Activated CD8-positive, alpha-beta memory T cell treated with anti-CD3 and anti-CD28 coated beads for 24 hours (primary cell): ENCODE measurements around the gene RCSD1.

ENCODE experiments used
- DNase-seq: peaks from one replicate; pipeline ENCODE4 v3.0.0-alpha.2; 2020

RCSD1 gene

DNA sequence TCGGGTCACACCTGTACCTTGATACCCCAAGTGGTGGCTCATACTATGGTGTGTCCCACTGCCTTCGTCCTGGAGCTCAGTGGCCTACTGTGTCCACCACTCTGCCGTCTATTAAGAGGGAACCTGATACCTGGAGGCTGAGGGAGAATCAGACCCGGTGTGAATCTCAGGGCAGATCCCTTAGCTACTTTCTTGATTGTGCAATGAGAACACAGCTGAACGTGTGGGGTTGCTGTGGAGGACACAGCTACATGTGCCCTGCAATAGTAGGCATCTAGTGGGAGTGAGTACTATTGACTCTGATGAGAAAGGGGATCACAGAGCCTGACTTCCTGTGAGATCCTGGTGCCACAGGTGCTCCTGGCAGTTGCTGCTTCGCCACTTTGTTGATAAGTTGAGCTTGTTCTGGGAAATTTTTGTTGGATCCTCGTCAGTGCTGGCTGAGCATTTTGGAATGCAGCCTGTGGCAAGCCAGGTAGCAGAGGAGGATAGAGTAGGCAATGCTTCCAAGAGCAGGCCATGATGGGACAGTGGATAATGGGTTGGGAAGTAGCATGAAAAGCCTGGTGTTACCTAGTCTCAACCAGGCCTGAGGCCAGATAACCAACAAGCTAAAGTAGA is 63.5 kb downstream of the RCSD1 start:
- no peak for DNase-seq

DNA sequence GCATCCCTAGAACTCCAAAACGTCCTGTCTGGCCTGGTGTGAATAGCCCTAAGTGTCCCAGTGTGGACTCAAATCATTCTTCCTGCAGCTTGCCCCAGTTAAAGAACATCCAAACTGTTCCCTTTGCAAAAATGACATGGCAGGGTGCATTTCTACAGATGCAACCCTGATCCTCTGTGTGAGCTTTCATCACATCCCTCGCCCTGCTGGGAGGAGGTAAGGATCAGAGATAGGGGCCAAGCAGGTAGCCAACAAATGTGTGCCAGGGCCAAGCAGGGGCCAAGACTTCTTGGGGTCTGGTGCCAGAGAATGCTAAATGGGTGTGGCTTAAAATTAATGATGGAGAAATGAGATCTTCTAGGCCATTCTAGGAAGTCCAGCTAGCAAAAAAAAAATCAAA is 64.7 kb downstream of the RCSD1 start:
- DNase-seq, result no peak

DNA sequence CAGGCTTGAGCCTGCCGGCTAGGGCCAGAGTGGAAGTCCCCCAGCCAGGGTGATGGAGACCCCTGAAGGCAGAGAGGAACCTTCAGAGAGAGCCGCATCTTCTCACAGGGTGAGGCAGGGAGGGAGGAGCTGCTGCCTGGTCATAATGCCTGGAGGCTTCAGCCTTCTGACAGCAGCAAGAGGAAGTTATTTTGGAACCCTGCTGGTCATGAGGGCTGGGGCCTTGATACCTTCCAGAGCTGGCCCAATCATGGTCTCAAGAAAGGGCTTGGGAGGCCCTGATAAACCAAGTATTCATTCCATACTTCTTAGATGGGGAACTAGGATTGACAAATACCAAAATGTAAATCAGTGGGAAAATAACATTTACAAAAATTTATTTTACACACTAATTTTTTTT is 65.1 kb downstream of the RCSD1 start:
- DNase-seq, result no peak

DNA sequence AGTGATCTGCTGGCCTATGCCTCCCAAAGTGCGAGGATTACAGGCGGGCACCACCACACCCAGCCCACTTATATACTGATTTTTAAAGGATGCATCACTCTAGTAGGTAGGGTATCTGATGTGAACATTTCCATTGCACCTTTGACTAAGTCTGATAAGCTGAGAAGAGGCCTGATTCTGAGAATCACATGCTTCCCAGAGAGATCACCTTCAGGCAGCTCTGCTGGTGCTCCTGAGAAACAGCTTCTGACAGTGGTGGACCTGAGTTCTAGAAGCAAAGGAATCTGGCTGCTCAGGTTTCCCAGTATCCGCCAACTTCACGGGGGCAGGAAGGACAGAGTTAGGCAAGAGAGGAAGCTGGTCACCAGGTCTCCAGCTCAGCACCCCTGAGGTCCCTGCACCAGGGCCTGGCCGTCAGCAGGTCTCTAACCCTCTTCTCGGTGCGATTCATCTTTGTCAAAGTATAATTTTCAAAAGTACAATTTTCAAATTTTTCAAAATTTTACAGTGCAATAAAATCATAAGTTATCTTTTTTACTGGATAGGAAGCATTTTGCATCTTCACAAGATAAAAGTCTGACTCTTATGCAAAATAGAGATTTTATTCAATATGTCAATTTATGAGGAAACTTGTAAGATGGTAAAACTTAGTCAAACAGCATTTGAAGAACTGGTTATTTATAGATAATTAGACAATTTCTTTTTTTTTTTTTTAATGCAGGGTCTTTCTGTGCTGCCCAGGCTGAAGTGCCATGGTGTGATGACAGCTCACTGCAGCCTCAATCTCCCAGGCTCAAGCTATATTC is 65.9 kb downstream of the RCSD1 start:
- no peak for DNase-seq

DNA sequence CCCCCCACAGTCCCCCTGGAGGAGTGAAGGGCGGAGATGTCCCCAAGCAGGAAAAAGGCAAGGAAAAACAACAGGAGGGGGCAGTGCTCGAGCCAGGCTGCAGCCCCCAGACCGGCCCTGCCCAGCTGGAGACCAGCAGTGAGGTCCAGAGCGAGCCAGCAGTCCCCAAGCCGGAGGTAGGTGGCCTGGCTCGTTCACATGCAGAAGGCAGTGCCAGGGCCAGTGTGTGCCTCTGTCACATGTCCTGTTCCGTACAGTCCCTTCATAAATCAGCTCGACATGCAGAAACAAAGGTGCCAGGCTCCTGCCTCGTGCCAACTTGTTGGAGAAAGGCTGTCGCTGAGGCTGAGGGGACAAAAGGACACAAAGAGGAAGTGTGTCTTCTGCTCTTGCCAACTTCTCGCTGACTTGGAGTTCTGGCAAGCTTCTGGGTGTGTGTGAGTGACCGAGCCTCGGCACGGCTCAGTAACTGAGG is 67.7 kb downstream of the RCSD1 start:
- no peak for DNase-seq

DNA sequence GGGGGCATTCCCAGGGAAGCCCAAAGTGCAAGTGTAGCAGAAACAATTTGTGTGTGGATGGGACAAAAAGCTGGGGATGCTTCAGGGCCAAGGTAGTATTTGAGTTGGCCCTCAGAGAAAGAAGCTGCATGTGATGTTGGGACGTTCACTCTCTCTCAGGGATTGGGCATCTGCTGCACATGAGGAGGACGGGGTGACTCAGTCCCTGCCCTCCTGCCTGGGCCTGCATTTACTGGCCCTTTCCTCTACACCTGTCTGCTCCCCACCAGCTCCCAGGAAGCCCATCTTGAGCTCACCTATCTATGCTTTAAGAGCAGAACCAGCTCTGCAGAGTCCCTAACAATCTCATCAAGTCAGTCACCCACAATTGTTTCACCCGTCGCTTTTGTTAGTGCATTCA is 68.3 kb downstream of the RCSD1 start:
- no peak for DNase-seq

DNA sequence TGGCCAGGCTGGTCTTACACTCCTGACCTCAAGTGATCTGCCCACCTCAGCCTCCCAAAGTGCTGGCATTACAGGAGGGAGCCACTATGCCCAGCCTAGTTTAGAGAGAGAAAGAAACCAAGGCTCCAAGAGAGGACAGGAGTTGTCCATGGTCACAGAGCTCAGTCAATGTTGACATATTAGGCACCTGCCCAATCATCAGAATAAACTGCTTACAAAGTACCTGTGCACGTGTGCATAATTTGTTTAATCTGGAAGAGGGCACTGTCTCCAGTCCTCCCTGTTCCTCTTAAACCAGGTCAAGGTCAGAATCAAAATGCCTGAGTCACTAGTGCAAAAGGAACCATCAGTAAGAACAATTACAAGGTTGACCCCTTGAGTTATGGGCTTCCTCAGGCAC is 71.5 kb downstream of the RCSD1 start:
- DNase-seq, result no peak

DNA sequence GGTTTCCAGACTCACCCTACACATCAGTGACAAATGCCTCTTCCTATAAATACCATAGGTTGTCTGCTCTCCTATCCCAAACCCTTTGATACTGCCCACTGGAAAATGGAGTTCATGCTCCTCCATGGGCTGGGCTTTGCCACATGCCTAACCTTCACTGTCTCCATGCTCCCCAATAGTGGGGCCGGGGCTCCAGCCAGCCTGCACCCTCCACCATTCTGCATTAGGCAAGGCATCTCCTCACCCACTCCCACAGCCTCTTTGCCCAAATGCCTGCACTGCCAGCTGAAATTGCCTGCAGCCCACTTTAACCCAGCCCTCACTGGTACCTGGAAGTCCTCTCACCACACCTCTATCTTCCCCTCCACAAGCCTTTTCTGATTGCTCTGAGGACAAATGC is 73.5 kb downstream of the RCSD1 start:
- no peak for DNase-seq

DNA sequence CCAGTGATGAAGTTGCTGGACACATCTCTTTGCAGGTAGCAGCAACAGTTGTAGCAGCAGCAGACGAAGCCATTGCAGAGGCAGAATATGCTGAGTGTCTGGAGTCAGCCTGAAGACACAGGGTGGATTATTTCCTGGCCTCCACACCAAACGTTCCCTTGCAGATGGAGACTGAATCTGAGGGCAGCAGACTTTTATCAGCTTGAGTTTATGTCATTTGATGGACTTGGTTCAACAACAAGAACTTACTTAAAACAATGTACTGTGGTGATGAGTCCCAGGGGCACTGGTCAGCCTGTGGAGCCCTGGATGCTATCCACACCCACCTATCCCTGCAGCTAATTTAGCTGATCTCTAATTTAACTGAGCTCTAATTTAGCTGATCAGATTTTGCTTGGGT is 74.7 kb downstream of the RCSD1 start:
- DNase-seq, result no peak

DNA sequence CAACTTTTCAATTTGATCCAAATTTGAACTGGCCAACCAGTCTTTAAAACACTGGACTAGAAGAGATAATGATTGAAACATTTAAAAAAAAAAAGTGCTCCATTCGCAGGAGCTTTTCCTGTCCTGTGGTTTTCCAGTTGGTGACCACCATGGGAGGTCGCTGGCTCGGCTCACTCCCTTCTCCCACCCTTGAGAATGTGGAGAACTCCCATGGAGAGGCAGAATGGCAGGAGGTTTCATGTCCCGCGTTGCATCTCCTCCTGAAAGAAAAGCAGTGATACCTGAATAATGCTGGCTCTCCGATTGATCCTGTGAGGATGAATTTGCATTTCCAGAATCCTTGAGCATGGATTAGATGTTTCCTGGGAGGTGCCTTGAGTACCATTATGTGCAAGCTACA is 75.2 kb downstream of the RCSD1 start:
- no peak for DNase-seq

DNA sequence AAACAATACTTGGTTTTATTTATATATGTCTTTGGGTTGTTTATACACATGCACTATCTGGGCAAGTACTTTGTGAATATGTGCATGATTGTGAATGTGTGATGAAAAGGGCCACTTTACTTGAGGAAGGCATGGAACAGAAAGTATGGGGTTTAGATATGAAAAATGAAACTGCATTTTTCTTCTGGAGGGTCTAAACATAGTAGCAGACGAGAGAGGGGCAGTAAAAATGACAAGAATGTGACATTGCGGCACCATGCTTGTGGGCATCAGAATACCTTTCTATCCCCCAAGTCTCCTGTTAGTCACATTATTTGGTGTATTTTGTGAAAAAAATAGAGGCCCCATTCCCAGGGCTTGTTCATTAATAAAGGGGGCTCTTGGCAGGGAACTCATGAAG is 76.3 kb downstream of the RCSD1 start:
- DNase-seq, result no peak

DNA sequence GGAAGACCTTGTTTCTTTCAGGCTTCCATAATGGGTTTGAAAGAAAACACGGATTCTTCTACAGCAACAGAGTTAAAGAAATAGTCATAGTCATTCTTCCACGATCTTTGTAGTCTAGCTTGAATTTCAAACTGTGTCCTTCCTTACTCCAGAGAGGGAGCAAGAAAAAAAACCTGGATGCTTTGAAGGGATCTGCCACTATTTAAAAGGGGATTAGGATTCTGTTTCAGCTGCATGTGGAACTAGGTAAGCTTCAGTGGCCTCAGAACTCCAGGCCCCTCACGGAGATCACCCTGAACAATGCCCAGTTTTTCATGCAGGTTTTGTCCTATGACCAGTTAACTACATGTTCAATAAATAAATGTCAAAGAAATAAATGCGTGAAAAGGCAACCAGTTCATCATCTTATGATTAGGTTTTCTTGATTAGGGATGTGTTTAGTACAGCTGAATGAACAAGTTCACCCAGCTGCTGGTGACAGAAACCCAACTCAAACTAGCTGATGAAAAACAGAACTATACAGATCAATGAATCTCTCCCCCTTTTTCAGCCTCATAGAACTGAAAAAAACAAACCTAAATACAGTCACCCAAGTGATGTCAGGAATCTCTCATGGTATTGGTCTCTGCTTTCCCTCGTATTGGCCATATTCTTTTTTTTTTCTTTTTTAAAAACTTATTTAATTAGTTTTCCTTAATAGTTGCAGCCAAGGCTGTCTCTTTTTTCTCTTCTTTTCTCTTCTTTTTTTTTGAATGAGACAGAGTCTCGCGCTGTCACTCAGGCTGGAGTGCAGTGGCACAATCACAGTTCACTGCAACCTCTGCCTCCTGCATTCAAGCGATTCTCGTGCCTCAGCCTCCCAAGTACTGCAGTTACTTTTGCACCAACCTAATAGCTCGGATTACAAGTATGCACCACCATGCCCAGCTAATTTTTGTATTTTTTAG is 77.2 kb downstream of the RCSD1 start:
- no peak for DNase-seq

DNA sequence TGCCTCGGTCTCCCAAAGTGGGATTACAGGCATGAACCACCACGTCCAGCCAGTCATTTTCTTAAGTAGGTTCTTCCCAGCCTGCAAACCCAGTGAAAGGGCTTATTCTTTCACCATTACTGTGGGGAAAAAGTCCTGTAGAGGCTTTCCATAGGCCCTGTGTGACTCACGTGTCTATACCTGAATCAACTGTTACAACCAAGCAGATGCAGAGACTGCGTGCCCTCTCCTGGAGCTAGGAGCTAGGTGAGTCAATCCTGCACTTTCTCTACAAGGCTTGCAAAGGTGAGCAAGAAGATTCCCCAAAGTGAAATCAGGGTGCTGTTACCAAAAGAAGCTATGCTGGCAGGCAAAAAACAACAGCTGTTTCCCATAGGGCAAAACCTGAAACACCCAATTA is 77.9 kb downstream of the RCSD1 start:
- DNase-seq, result no peak

DNA sequence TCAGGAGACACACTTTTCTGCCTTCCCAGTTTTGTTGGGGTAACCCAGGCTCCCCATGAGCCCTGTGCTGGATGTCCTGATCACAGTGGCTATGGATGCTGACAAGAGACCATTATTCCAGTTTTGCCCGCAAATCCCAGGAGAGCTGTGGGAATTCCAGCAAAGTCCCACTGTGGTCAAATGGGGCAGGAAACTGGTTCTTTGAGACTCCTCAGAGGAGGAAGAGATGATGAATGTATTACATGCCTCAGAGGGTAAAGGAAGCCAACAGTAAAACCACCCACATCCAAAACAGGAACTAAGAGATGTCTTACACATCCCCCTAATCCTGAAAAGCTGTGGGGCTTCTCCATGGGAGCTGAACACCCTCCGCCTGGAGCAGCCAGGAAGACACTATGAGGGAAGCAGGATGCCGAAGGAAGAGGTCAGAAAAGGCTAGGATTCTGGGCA is 78.9 kb downstream of the RCSD1 start:
- no peak for DNase-seq

DNA sequence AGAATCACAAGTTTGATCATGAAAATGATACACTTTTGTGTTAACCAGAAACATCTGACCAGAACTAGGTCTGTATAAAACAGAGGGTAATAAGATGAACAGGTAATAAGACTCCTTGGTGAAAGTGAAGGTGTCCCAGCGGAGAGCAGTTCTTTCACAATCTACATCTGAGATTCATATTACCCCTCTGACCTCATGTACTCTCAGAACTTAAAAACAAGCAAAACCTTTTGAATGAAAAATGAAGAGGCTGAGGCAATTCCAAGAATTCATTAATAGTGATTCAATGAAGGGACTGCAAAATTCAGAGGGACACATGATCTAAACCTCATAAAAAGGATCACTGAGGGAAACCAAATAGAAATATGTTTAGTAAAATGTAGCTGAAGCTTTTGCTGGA is 80.8 kb downstream of the RCSD1 start:
- no peak for DNase-seq

DNA sequence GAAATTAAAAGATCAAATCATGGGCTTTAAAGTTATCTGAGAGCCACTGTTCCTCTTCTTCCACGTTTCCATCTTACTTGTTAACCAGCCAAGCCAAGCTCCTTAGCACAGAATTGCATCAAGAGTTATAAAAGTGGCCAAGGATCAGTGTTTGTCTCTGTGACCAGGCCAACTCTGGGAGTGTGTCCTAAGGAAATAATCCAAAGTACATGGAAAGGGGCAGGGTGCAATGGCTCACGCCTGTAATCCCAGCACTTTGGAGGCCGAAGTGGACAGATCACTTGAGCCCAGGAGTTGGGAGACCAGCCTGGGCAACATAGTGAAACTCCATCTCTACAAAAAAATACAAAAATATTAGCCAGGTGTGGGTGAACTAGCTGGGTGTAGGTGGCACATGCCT is 81.8 kb downstream of the RCSD1 start:
- no peak for DNase-seq

DNA sequence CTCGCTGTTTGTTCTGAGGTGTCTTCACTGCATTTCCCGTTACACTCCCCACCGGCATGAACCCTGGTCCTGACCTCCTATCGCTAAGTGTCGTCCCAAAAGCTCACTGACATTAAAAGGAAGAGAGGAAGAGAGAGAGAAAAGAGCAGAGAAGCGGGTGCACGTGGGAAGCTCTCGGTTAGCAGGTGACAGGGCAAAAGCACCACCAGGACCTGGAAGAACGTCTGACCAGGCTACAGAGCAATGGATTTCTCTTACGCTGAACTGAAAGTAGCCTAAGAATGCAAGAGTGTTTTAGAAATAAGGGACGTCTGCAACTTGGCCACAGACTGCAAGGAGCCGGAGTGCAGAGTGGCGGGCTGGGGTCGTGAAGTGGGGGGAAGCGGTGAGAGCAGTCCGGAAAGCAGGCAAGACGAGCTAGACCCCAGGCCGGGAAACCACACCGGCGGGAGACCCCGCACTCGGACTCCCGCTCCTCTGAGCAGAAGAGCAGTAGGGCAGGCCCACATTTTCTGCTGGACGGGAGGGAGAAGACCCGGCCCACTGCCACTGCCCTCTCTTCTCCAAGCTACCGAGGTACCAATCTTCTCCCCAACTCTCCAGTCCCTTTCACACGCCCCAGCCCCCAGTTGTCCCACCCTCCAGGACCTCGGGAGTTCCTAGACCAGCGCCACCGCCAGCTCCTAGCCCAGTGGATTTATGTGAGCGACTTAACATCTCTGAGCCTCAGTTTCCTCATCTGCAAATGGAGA is 83.5 kb downstream of the RCSD1 start:
- peak; percentile 79 for DNase-seq

DNA sequence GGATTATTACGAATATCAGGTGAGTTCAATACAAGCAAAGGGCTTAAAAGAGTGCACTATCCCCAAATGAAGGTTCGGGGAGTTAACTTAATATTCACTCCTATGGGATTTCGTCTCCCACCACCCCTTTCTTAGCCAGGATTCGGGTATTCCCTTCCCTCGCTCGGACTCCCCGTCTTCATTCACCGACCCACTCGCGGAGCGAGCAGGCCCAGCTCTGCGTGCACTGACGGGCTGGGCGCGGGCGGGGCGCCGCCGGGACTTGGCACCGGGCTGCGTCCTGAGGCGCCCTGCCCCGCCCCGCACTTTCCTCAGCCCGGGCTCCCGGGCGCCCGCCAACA is 84.0 kb downstream of the RCSD1 start:
- DNase-seq, result no peak

DNA sequence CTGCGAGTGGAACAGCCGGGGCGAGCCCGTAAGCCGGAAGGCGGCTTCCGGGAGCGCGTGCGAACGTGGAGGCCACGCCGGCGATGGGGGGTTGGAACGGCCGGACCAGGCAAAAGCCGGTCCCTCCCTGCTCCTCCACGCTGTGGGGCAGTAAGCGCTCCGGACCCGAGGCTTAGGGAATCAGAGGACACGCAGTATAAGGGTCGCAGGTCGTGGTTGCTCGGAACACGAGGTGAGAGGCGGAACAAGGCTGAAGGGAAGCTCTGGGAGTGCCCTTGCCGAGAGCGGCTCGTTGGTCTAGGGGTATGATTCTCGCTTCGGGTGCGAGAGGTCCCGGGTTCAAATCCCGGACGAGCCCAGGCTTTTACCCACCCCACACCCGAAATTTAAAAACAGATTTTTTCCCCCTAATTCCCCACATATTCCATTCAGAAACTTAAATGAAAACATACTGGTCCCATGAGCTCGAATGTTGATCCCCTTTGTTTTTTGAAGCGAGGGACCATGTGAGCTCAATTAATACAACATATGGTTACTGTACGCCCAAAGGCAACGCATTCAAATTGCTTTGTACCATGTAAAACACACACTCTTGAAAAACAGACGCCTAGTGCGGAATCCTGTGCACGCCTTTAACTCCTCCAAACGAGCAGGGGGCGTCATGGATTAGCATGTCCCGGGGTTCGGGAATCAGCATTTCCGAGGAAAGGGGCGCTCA is 84.6 kb downstream of the RCSD1 start:
- peak; percentile 99 for DNase-seq

DNA sequence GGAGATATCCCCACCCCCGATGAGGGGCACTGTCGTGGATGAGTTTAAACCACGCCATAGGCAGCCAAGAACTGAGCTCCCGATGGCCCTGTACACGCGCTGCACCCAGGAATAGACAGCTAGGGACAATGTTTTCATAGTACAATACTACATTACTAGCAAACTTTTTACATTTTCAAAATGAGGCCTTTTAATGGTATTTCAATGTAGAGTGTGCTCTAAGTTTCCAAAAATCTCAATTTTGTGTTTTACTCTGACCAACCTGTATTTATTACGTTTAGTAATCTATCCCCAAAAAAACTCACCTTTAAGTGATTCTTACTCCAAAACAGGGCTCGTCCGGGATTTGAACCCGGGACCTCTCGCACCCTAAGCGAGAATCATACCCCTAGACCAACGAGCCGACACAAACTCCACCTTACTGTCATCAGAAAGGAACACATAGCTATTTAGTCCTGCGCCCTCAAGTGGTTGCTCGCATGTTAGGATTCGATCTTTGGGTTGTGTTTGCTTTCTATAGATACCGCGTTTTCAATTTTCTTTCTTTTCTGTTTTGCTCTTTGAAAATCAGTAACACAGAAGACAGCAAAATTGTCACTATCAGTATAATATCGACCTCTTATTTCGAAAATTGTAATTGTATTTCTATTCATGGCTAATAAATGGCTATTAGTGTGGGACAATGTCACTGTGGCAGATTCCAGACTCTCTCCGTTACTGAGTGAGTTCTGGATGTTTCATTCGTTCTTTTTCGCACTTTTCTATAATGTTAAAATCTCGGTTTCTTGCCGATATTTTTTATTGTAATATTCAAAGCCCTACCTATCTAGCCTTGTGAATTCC is 85.3 kb downstream of the RCSD1 start:
- peak; percentile 98 for DNase-seq

DNA sequence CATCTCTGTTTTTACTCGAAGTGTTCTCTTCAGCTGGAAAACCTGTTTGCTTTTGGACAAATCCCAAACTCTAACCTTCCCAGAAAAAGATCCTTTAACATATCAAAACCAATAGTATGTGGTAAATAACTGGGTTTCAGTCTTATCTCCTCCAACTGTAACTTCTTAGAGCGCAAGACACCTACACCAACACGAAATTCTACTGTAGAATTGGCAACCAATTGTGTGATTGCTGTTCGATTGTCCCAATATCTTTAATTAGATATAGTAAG is 85.9 kb downstream of the RCSD1 start:
- DNase-seq, result no peak

DNA sequence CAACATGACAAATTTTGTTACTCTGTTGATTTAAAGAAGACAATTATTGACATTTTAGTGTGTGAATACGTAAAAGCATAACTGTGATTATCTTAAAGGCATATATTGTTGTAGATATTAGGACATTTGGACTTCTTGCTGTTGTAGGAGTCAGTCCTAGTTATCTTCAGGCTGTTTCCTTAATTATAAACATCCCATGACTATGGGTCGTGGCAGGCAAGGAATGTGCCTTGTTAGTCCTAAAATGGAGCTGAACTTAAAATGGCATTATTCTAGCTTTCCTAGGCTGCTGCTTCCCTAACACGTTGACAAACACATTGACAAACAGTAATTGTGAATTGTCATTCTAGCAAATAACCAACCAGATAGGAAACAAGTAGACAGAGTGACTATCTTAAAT is 87.3 kb downstream of the RCSD1 start:
- no peak for DNase-seq
